Measurements from ENCODE around the gene PRDM16. TPM values are rescaled to one million over a fixed set of nuclear protein-coding genes. Genes with fewer than 3 reads are reported as not detected.

PRDM16 gene
- total RNA-seq, 1 donor from 2014 or later = 21.4 TPM

- no peak for DNase-seq (ENCODE audit: low spot score)
- peaks cover 10% of the 10 kb centered on the region for H3K27me3 Mint-ChIP-seq (ENCODE audit: unreplicated experiment)
- no peaks in the 10 kb centered on the region for H3K4me1 Mint-ChIP-seq (ENCODE audit: unreplicated experiment)
- H3K9me3 Mint-ChIP-seq (ENCODE audit: unreplicated experiment) = no peaks in the 10 kb centered on the region
- H3K36me3 Mint-ChIP-seq (ENCODE audit: low read depth, unreplicated experiment) = no peaks in the 10 kb centered on the region
- H3K27ac Mint-ChIP-seq (ENCODE audit: unreplicated experiment) = no peak overlapping the region
- TF ChIP-seq, protein P1, sequence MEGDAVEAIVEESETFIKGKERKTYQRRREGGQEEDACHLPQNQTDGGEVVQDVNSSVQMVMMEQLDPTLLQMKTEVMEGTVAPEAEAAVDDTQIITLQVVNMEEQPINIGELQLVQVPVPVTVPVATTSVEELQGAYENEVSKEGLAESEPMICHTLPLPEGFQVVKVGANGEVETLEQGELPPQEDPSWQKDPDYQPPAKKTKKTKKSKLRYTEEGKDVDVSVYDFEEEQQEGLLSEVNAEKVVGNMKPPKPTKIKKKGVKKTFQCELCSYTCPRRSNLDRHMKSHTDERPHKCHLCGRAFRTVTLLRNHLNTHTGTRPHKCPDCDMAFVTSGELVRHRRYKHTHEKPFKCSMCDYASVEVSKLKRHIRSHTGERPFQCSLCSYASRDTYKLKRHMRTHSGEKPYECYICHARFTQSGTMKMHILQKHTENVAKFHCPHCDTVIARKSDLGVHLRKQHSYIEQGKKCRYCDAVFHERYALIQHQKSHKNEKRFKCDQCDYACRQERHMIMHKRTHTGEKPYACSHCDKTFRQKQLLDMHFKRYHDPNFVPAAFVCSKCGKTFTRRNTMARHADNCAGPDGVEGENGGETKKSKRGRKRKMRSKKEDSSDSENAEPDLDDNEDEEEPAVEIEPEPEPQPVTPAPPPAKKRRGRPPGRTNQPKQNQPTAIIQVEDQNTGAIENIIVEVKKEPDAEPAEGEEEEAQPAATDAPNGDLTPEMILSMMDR (IDR thresholded peaks at IDR 0.05; ENCODE audit: unreplicated experiment) = no peak
- no peak overlapping the region for H3K4me3 Mint-ChIP-seq (ENCODE audit: unreplicated experiment)
Measured at GRCh38 chr1:3364983-3365382, 296.0 kb downstream of the PRDM16 start.

- H3K9me3 Mint-ChIP-seq (ENCODE audit: unreplicated experiment) = no peaks in the 10 kb centered on the region
- no peak overlapping the region for H3K27ac Mint-ChIP-seq (ENCODE audit: unreplicated experiment)
- DNase-seq (ENCODE audit: low spot score) = no peak
- TF ChIP-seq, protein P1 (IDR thresholded peaks at IDR 0.05; ENCODE audit: unreplicated experiment) = no peak
- H3K4me3 Mint-ChIP-seq (ENCODE audit: unreplicated experiment) = no peak overlapping the region
- H3K36me3 Mint-ChIP-seq (ENCODE audit: low read depth, unreplicated experiment) = no peaks in the 10 kb centered on the region
- peaks cover 8% of the 10 kb centered on the region for H3K27me3 Mint-ChIP-seq (ENCODE audit: unreplicated experiment)
- no peaks in the 10 kb centered on the region for H3K4me1 Mint-ChIP-seq (ENCODE audit: unreplicated experiment)
Measured at GRCh38 chr1:3365523-3366125, 296.6 kb downstream of the PRDM16 start.

- H3K9me3 Mint-ChIP-seq (ENCODE audit: unreplicated experiment) = no peaks in the 10 kb centered on the region
- no peak overlapping the region for H3K27ac Mint-ChIP-seq (ENCODE audit: unreplicated experiment)
- H3K36me3 Mint-ChIP-seq (ENCODE audit: low read depth, unreplicated experiment) = peaks cover 6% of the 10 kb centered on the region
- H3K27me3 Mint-ChIP-seq (ENCODE audit: unreplicated experiment) = peaks cover 6% of the 10 kb centered on the region
- H3K4me3 Mint-ChIP-seq (ENCODE audit: unreplicated experiment) = no peak overlapping the region
- H3K4me1 Mint-ChIP-seq (ENCODE audit: unreplicated experiment) = no peaks in the 10 kb centered on the region
- DNase-seq (ENCODE audit: low spot score) = no peak
- TF ChIP-seq, protein P1 (IDR thresholded peaks at IDR 0.05; ENCODE audit: unreplicated experiment) = no peak
Measured at GRCh38 chr1:3366126-3367051, 297.4 kb downstream of the PRDM16 start.

- no peak for DNase-seq (ENCODE audit: low spot score)
- Mint-ChIP-seq H3K9me3 (ENCODE audit: unreplicated experiment) (no peaks in the 10 kb centered on the region), H3K4me3 (ENCODE audit: unreplicated experiment) (no peak overlapping the region), H3K4me1 (ENCODE audit: unreplicated experiment) (no peaks in the 10 kb centered on the region), H3K27ac (ENCODE audit: unreplicated experiment) (no peak overlapping the region), H3K36me3 (ENCODE audit: low read depth, unreplicated experiment) (peaks cover 6% of the 10 kb centered on the region), H3K27me3 (ENCODE audit: unreplicated experiment) (peaks cover 5% of the 10 kb centered on the region)
- TF ChIP-seq, protein P1 (IDR thresholded peaks at IDR 0.05; ENCODE audit: unreplicated experiment) = no peak
Measured at GRCh38 chr1:3367376-3367775, 298.4 kb downstream of the PRDM16 start.

DNA sequence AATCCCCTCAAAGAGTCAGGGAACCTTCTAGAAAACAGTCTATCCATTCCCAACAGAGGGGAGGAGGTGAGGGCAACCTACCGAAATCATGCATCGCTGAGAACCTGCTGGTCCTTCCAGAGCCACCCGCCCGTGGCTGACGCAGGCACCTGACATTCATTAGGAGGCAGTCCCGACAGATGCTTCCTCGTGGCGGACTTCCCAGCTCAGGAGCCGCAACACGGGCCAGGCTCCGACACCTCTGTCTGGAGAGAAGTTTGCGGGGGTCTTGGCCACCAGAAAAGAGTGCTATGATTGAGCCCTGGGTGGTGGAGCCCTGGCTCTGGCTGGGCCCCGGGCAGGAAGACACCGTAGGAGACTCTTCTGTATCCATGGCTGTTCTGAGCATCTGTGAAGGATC is 299.1 kb downstream of the PRDM16 start:
- Mint-ChIP-seq H3K36me3 (ENCODE audit: low read depth, unreplicated experiment) (peaks cover 6% of the 10 kb centered on the region), H3K9me3 (ENCODE audit: unreplicated experiment) (no peaks in the 10 kb centered on the region), H3K4me1 (ENCODE audit: unreplicated experiment) (no peaks in the 10 kb centered on the region), H3K27me3 (ENCODE audit: unreplicated experiment) (peaks cover 5% of the 10 kb centered on the region), H3K27ac (ENCODE audit: unreplicated experiment) (no peak overlapping the region), H3K4me3 (ENCODE audit: unreplicated experiment) (no peak overlapping the region)
- TF ChIP-seq, protein P1 (IDR thresholded peaks at IDR 0.05; ENCODE audit: unreplicated experiment) = no peak
- DNase-seq (ENCODE audit: low spot score) = no peak
